Measurements from ENCODE around the gene PCNX1. TPM values are rescaled to one million over a fixed set of nuclear protein-coding genes. Genes with fewer than 3 reads are reported as not detected.

PCNX1 gene
- total and polyA plus RNA-seq, 2 donors (not counting 1 experiment from before 2014, with no cell fraction given): 17.0 to 84.5 TPM

DNA sequence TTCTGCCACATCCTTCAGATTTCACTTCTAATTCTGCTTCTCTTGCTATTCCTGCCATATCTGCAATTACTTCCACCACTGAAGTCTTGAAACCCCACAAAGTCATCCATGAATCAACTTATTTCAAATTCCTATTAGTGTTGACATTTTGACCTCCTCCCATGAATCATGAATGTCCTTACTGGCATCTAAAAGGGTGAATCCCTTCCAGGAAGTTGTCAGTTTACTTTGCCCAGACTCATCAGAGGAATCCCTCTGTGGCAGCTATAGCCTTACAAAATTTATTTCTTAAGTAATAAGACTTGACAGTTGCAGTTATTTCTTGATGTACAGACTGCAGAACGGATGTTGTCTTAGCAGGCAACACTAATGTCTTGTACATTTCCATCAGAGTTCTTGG lies 162.9 kb downstream of the PCNX1 start:
- H3K4me1 Mint-ChIP-seq: no peaks in the 10 kb centered on the region
- CTCF ChIA-PET: no interaction called here

DNA sequence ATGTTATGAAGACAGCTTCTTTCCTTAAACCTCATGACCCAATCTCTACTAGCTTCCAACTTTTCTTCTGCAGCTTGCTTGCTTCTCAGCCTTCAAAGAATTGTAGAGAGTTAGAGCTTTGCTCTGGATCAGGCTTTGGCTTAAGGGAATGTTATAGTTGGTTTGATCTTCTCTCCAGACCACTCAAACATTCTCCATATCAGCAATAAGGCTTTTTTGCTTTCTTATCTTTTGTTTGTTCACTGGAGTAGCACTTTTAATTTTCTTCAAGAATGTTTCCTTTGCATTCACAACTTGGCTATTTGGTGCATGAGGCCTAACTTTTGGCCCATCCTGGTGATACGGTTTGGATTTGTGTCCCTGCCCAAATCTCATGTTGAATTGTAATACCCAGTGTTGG lies 163.8 kb downstream of the PCNX1 start:
- Mint-ChIP-seq H3K4me3 (no peak overlapping the region), H3K27ac (no peak overlapping the region), H3K4me1 (no peaks in the 10 kb centered on the region), H3K27me3 (no peaks in the 10 kb centered on the region), H3K9me3 (ENCODE audit: insufficient read depth) (no peaks in the 10 kb centered on the region)
- ChIA-PET CTCF (no interaction called here), POLR2A (no interaction called here)
- H3K4me1 ChIP-seq (ENCODE audit: control insufficient read depth in 2 of 2, insufficient read depth in 2 of 2, low read length in 2 of 2): no peaks in the 10 kb centered on the region
- no peak for ATAC-seq (ENCODE audit: low read depth)
- H3K4me2 ChIP-seq (replicated peaks; ENCODE audit: low read depth, low read length, poor library complexity, severe bottlenecking): no peak overlapping the region
- no peak overlapping the region for H3K9ac ChIP-seq (ENCODE audit: low read length)
- 100% methylated on average over 1 of the region's 1 CpG for WGBS (ENCODE audit: insufficient coverage)
- no peaks in the 10 kb centered on the region for H3K79me2 ChIP-seq (ENCODE audit: control insufficient read depth, insufficient read depth, low read length)
- no peak overlapping the region for H3K27ac ChIP-seq (ENCODE audit: low read length in 2 of 2)
- no peaks in the 10 kb centered on the region for H3K27me3 ChIP-seq (replicated peaks in 1 of 4; ENCODE audit: control extremely low read depth in 1 of 4, control insufficient read depth in 3 of 4, insufficient read depth in 4 of 4, low read length in 3 of 4)
- DNase-seq: no peak
- no peak overlapping the region for H2AFZ ChIP-seq (ENCODE audit: insufficient read depth, low read depth, low read length, poor library complexity, severe bottlenecking)
- TF ChIP-seq EZH2 (IDR thresholded peaks at IDR 0.05; ENCODE audit: borderline replicate concordance, insufficient read depth, low read depth, low read length, poor library complexity, severe bottlenecking): no peak
- no peak for TF ChIP-seq CTCF (IDR thresholded peaks at IDR 0.05)
- intact Hi-C loops (cut with micrococcal nuclease): no loop called here
- no peak overlapping the region for H3K4me3 ChIP-seq (ENCODE audit: control extremely low read depth in 1 of 5, extremely low read depth in 1 of 5, insufficient read depth in 1 of 5, low read depth in 2 of 5, low read length in 4 of 5)
- no peaks in the 10 kb centered on the region for H4K20me1 ChIP-seq (ENCODE audit: control insufficient read depth, insufficient read depth, low read length, poor library complexity, severe bottlenecking)
- H3K36me3 ChIP-seq (replicated peaks in 1 of 2; ENCODE audit: control extremely low read depth in 1 of 2, control insufficient read depth in 1 of 2, extremely low read depth in 1 of 2, insufficient read depth in 2 of 2, low read length in 1 of 2): peaks cover 14 to 54% of the 10 kb centered on the region in 2 experiments
- H3K9me3 ChIP-seq (ENCODE audit: control extremely low read depth in 1 of 3, control insufficient read depth in 2 of 3, insufficient read depth in 1 of 3, low read length in 2 of 3): peaks cover 0 to 1% (median 0%) of the 10 kb centered on the region in 3 donors

More for the DNA sequence above, 162.9 kb downstream of the PCNX1 start:
- Histone ChIP-seq H3K9me3 (ENCODE audit: control extremely low read depth in 1 of 3, control insufficient read depth in 2 of 3, insufficient read depth in 1 of 3, low read length in 2 of 3) (peaks cover 0 to under 1% (median 0%) of the 10 kb centered on the region in 3 donors), H3K4me3 (ENCODE audit: control extremely low read depth in 1 of 5, extremely low read depth in 1 of 5, insufficient read depth in 1 of 5, low read depth in 2 of 5, low read length in 4 of 5) (no peak overlapping the region), H3K9ac (ENCODE audit: low read length) (no peak overlapping the region), H3K4me2 (replicated peaks; ENCODE audit: low read depth, low read length, poor library complexity, severe bottlenecking) (no peak overlapping the region), H2AFZ (ENCODE audit: insufficient read depth, low read depth, low read length, poor library complexity, severe bottlenecking) (no peak overlapping the region), H3K27me3 (replicated peaks in 1 of 4; ENCODE audit: control extremely low read depth in 1 of 4, control insufficient read depth in 3 of 4, insufficient read depth in 4 of 4, low read length in 3 of 4) (no peaks in the 10 kb centered on the region), H3K27ac (ENCODE audit: low read length in 2 of 2) (no peak overlapping the region), H3K79me2 (ENCODE audit: control insufficient read depth, insufficient read depth, low read length) (no peaks in the 10 kb centered on the region), H3K36me3 (replicated peaks in 1 of 2; ENCODE audit: control extremely low read depth in 1 of 2, control insufficient read depth in 1 of 2, extremely low read depth in 1 of 2, insufficient read depth in 2 of 2, low read length in 1 of 2) (peaks cover 13 to 49% of the 10 kb centered on the region in 2 experiments), H4K20me1 (ENCODE audit: control insufficient read depth, insufficient read depth, low read length, poor library complexity, severe bottlenecking) (no peaks in the 10 kb centered on the region), H3K4me1 (ENCODE audit: control insufficient read depth in 2 of 2, insufficient read depth in 2 of 2, low read length in 2 of 2) (no peaks in the 10 kb centered on the region)
- POLR2A ChIA-PET: no interaction called here
- WGBS (ENCODE audit: insufficient coverage): 100% methylated on average over 1 of the region's 1 CpG
- Mint-ChIP-seq H3K9me3 (ENCODE audit: insufficient read depth) (peaks cover 2% of the 10 kb centered on the region), H3K27ac (no peak overlapping the region), H3K4me3 (no peak overlapping the region), H3K27me3 (no peaks in the 10 kb centered on the region)
- DNase-seq (no peak), ATAC-seq (ENCODE audit: low read depth) (no peak)
- TF ChIP-seq EZH2 (IDR thresholded peaks at IDR 0.05; ENCODE audit: borderline replicate concordance, insufficient read depth, low read depth, low read length, poor library complexity, severe bottlenecking): no peak
- TF ChIP-seq CTCF (IDR thresholded peaks at IDR 0.05): no peak
- intact Hi-C loops (cut with micrococcal nuclease): no loop called here
